ENCODE results near the gene PTPN6.

Gene PTPN6

DNA sequence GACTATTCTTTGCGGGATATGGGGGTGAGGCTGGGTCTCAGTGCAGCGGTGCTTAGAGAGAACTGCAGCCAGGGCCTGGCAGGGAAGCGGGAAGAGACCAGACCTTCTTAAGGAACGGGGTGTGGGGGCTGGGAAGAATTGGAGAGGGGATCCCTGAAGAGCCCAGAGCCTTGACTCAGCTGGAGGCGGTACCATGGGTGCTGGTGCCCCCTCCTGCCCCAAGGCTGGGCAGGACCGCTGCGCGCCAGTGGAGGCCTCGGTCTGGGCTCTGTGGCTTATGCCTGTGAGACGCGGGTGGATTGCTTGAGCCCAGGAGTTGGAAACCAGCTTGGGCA, 8.9 kb upstream of the PTPN6 start:
- no peak for DNase-seq

- peak; percentile 89 for DNase-seq
These were observed 7.8 kb upstream of the PTPN6 start for GRCh38 chr12:6943389-6943721.

- DNase-seq: peak; percentile 88
These were observed 7.3 kb upstream of the PTPN6 start, which contains the start of the genes C12orf57 and RNU7-1 for GRCh38 chr12:6943722-6944380. Gene C12orf57 (plus strand): TSS chr12:6944022. CDS start chr12:6944122, 100 bp downstream. Gene RNU7-1 (plus strand): TSS chr12:6943816.

GRCh38 chr12:6944381-6945186, 6.6 kb upstream of the PTPN6 start:
- peak; percentile 87 for DNase-seq

- no peak for DNase-seq
These were observed 5.5 kb upstream of the PTPN6 start for GRCh38 chr12:6945613-6946012.

DNA sequence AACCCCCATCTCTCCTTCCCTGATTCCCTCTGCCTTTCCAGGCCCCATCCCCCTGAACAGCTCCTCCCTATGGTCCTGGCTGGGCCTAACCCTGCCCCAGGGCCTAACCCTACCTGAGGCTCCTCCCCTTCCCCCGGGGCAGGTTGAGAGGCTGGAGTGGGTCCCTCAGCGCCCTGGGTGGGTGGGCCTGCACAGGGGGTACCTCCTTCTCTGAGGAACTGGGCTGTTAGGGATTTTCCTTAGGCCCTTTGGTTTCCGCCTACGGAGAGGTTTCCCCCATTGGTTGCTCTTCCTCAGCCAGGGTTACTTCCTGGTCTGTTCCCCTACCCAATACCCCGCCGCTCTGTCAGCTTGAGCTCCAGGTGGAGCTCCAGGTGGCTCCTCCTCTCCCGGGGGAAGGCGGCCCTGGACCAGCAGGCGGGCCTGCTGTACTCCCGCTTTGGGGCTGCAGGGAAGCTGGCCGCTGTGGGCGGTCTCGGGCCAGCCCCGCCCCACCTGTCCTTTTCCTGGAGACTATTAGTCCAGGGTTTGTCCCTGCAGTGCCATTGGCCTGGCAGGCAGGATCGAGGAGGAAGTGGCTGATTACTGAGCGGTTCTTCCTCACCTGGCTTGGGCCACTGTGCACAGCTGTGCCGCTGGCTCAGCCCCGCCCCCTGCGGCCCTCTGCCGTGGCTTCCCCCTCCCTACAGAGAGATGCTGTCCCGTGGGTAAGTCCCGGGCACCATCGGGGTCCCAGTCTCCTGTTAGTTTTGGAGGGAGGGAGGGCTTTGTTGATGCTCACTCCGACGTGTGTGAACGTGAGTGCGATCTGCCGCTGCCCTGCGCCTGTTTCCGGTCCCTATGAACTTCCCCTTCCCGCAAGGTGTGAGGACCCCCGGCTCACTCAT, 4.9 kb upstream of the PTPN6 start:
- DNase-seq: peak; percentile 68

- DNase-seq: no peak
These were observed 4.2 kb upstream of the PTPN6 start for GRCh38 chr12:6946920-6947374.

- DNase-seq: no peak
These were observed 3.5 kb upstream of the PTPN6 start for GRCh38 chr12:6947615-6948014.

GRCh38 chr12:6948873-6949594, 2.1 kb upstream of the PTPN6 start:
- DNase-seq: peak; percentile 53

GRCh38 chr12:6950401-6950801, 755 bp upstream of the PTPN6 start:
- peak; percentile 38 for DNase-seq

DNA sequence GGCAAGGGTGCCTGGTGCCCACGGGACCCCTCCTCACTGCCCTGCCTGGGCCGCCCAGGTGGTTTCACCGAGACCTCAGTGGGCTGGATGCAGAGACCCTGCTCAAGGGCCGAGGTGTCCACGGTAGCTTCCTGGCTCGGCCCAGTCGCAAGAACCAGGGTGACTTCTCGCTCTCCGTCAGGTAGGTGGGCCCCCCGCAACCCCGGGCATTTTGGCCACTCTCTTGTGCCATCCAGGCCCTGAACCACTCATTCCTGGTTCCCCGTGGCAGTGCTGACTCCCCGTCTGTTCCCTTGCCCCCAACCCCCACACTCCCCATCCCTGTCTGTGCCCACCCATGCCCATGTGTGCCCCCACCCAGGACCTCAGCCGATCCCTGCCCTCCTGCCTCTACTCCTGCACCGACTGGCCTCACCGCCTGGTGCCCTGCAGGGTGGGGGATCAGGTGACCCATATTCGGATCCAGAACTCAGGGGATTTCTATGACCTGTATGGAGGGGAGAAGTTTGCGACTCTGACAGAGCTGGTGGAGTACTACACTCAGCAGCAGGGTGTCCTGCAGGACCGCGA, 480 bp downstream of the PTPN6 start:
- no peak for DNase-seq

DNA sequence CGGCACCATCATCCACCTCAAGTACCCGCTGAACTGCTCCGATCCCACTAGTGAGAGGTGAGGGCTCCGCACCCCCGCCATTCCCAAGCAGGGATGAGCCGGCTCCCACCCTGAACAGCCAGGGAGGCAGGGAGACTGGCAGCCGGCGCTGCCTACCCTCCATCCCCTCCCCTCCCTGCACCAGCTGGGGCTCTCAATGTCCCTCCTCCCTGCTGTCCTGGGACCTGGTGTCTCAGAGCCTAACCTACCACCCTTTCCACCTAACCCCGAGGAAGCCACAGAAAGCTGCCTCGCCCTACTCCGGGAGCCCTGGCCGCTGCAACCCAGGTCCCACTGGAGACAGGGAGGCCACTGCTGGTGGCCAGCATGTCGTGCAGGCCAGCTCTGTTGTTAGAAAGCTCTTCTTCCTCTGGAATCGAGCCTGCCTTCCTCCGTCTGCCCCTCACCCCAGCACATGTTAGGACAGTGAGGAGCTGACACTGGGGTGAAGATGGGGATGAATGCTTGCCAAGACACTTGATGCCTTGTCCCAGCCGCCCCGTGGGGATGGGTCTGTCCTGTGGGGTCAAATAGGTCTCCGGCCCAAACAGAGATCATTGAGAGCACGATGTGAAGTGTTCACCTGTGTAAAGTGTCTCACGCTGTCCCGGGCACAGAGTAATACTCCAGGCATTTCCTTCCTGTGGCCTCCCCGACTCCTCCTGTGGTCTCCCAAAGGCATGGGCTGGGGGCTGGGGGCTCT, 1.1 kb downstream of the PTPN6 start:
- no peak for DNase-seq

GRCh38 chr12:6952863-6953441, 1.8 kb downstream of the PTPN6 start:
- no peak for DNase-seq

GRCh38 chr12:6953442-6954315, 2.5 kb downstream of the PTPN6 start:
- DNase-seq: peak; percentile 84

GRCh38 chr12:6954316-6955107, 3.4 kb downstream of the PTPN6 start:
- no peak for DNase-seq

DNA sequence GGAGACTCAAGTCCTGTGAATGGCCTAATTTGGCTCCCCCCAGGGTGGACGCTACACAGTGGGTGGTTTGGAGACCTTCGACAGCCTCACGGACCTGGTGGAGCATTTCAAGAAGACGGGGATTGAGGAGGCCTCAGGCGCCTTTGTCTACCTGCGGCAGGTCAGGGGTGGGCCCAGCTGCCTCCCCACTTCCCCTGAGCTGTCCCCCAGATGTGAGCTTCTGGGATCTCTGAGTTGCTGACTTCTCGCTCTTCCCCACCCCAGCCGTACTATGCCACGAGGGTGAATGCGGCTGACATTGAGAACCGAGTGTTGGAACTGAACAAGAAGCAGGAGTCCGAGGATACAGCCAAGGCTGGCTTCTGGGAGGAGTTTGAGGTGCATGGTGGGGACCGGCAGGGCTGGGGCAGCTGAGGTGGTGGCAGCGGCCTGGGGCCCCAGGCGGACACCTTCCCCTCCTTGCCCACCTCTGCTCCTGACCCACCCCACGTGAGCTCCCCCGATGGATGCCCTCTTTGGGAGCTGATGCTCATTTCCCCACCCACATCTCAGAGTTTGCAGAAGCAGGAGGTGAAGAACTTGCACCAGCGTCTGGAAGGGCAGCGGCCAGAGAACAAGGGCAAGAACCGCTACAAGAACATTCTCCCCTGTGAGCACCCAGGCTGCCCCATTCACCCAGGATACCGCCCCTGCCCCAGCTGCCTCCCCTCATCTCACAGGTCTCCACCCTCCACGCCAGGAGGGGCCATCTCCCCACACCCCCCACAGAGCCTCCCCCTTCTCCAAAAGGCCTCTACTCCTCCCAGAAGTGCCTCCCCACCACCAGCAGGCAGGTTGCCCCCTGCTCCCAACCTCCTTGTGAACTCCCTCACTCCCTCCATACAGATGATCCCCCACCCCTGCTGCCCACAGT, 4.2 kb downstream of the PTPN6 start:
- DNase-seq: no peak

DNA sequence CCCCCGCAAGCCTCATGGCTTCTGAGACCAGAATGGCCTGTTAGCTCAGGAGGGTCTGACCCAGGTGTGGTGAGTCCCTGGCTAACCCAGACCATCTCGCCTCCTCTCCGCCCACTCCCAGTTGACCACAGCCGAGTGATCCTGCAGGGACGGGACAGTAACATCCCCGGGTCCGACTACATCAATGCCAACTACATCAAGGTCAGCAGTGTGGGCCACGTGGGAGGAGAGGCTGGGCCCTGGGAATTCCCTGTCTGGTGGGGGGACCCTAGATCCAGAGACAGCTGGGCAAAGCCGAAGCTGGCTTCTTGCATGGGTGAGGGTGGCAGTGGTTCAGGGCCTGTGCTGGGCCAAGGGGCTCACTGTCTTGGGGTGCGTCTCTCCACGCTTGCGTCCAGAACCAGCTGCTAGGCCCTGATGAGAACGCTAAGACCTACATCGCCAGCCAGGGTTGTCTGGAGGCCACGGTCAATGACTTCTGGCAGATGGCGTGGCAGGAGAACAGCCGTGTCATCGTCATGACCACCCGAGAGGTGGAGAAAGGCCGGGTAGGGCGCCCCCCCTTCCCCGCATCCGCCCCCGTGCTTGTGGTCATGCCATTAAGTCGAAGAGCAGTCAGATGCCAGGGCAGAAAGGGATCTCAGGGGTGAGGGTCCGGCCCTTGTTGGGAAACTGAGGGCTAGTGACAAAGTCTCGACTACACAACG, 5.0 kb downstream of the PTPN6 start:
- DNase-seq: peak; percentile 41
